Mesendoderm (in vitro differentiated cells): Measurements from ENCODE around the gene PLBD2.

Experiments used
- DNase-seq: peaks from one replicate; pipeline ENCODE4 v3.0.0; 2013
- H2AK5ac ChIP-seq: 2 replicates; pipeline ENCODE4 v1.6.1; 2013; ENCODE audit warnings: low read length, inconsistent platforms
- H2BK120ac ChIP-seq: 2 replicates; pipeline ENCODE4 v1.6.1; 2013; ENCODE audit warnings: low read depth, mild to moderate bottlenecking, low read length, moderate library complexity, mixed read lengths
- H2BK15ac ChIP-seq: replicated peaks from 2 replicates; pipeline ENCODE4 v1.6.1; 2013; ENCODE audit warnings: low read depth, mild to moderate bottlenecking, moderate library complexity
- H2BK5ac ChIP-seq: 2 replicates; pipeline ENCODE4 v1.6.1; 2013; ENCODE audit warnings: low read length, inconsistent platforms
- H3K18ac ChIP-seq: 2 replicates; pipeline ENCODE4 v1.6.1; 2013; ENCODE audit warnings: mild to moderate bottlenecking, low read length, mixed read lengths
- H3K23ac ChIP-seq: one replicate; pipeline ENCODE4 v1.6.1; 2013; ENCODE audit warnings: low read length
- H3K27ac ChIP-seq: 2 replicates; pipeline ENCODE4 v1.5.1; 2013; ENCODE audit warnings: low read depth, mild to moderate bottlenecking, inconsistent platforms, low read length, moderate library complexity
- H3K27me3 ChIP-seq: 2 replicates; pipeline ENCODE4 v1.6.1; 2013; ENCODE audit warnings: low read length, control low read depth, mild to moderate bottlenecking, inconsistent platforms; ENCODE audit not compliant: insufficient read depth, poor library complexity
- H3K36me3 ChIP-seq: 2 replicates; pipeline ENCODE4 v1.6.1; 2013; ENCODE audit warnings: low read length, inconsistent platforms; ENCODE audit not compliant: control insufficient read depth, insufficient read depth
- H3K4ac ChIP-seq: one replicate; pipeline ENCODE4 v1.6.1; 2013; ENCODE audit warnings: low read depth, mild to moderate bottlenecking, low read length, moderate library complexity
- H3K4me1 ChIP-seq: 2 replicates; pipeline ENCODE4 v1.6.1; 2013; ENCODE audit warnings: low read depth, low read length, inconsistent platforms; ENCODE audit not compliant: control insufficient read depth
- H3K4me2 ChIP-seq: 2 replicates; pipeline ENCODE4 v1.6.1; 2013; ENCODE audit warnings: low read length
- H3K4me3 ChIP-seq: 2 replicates; pipeline ENCODE4 v1.5.1; 2013; ENCODE audit warnings: mild to moderate bottlenecking, low read length
- H3K56ac ChIP-seq: one replicate; pipeline ENCODE4 v1.6.1; 2013; ENCODE audit warnings: low read length
- H3K79me1 ChIP-seq: 2 replicates; pipeline ENCODE4 v1.6.1; 2013; ENCODE audit warnings: low read length, inconsistent platforms
- H3K79me2 ChIP-seq: 2 replicates; pipeline ENCODE4 v1.6.1; 2013; ENCODE audit warnings: mild to moderate bottlenecking, low read length; ENCODE audit not compliant: control insufficient read depth, insufficient read depth
- H3K9ac ChIP-seq: 2 replicates; pipeline ENCODE4 v1.6.1; 2013; ENCODE audit warnings: low read length, inconsistent platforms
- H4K5ac ChIP-seq: one replicate; pipeline ENCODE4 v1.6.1; 2013; ENCODE audit warnings: low read length
- H4K8ac ChIP-seq: one replicate; pipeline ENCODE4 v1.6.1; 2013; ENCODE audit warnings: low read depth, mild to moderate bottlenecking, control low read depth, low read length, moderate library complexity
- WGBS: extraction: QIAGEN DNeasy Blood & Tissue Kit; methylation state at CpG from one replicate; pipeline ENCODE4 v1.1.7; 2013; ENCODE audit warnings: low lambda C conversion rate, missing lambda C conversion rate; ENCODE audit not compliant: insufficient coverage; ENCODE audit errors: extremely low coverage; 5-methylcytosine and 5-hydroxymethylcytosine counted together

PLBD2 gene

GRCh38 chr12:113373969-113374368 lies 15.6 kb downstream of the PLBD2 start:
- H3K79me2 ChIP-seq, result no peaks in the 10 kb centered on the region
- H3K56ac ChIP-seq, result no peak overlapping the region
- H4K5ac ChIP-seq, result no peak overlapping the region
- H3K9ac ChIP-seq, result no peak overlapping the region
- H2BK120ac ChIP-seq, result no peak overlapping the region
- H3K4ac ChIP-seq, result no peak overlapping the region
- H3K4me2 ChIP-seq, result no peak overlapping the region
- H4K8ac ChIP-seq, result no peak overlapping the region
- no peak overlapping the region for H2BK5ac ChIP-seq
- no peak overlapping the region for H3K4me3 ChIP-seq
- no peaks in the 10 kb centered on the region for H3K27me3 ChIP-seq
- no peak overlapping the region for H2AK5ac ChIP-seq
- H3K36me3 ChIP-seq, result no peaks in the 10 kb centered on the region
- H3K27ac ChIP-seq, result no peak overlapping the region
- DNase-seq, result no peak
- no CpG with 5 or more reads among the region's 3 CpGs for WGBS
- H3K23ac ChIP-seq, result no peak overlapping the region
- no peaks in the 10 kb centered on the region for H3K79me1 ChIP-seq
- no peaks in the 10 kb centered on the region for H3K4me1 ChIP-seq
- H3K18ac ChIP-seq, result no peak overlapping the region
- H2BK15ac ChIP-seq, result no peak overlapping the region

GRCh38 chr12:113374823-113375428 lies 16.5 kb downstream of the PLBD2 start:
- H3K18ac ChIP-seq, result no peak overlapping the region
- H3K4ac ChIP-seq, result no peak overlapping the region
- no peaks in the 10 kb centered on the region for H3K27me3 ChIP-seq
- H3K4me2 ChIP-seq, result no peak overlapping the region
- no peak overlapping the region for H4K5ac ChIP-seq
- H3K9ac ChIP-seq, result no peak overlapping the region
- no peak overlapping the region for H4K8ac ChIP-seq
- no peak overlapping the region for H3K27ac ChIP-seq
- no peak overlapping the region for H3K56ac ChIP-seq
- no peaks in the 10 kb centered on the region for H3K36me3 ChIP-seq
- no peaks in the 10 kb centered on the region for H3K79me2 ChIP-seq
- no peak overlapping the region for H2AK5ac ChIP-seq
- no peak overlapping the region for H2BK5ac ChIP-seq
- H3K4me3 ChIP-seq, result no peak overlapping the region
- H2BK120ac ChIP-seq, result no peak overlapping the region
- DNase-seq, result no peak
- H2BK15ac ChIP-seq, result no peak overlapping the region
- no peaks in the 10 kb centered on the region for H3K79me1 ChIP-seq
- no peaks in the 10 kb centered on the region for H3K4me1 ChIP-seq
- H3K23ac ChIP-seq, result no peak overlapping the region
- no CpG with 5 or more reads among the region's 4 CpGs for WGBS

- no peak overlapping the region for H2BK5ac ChIP-seq
- H3K23ac ChIP-seq, result no peak overlapping the region
- no peak for DNase-seq
- no peak overlapping the region for H3K4ac ChIP-seq
- no peak overlapping the region for H3K4me3 ChIP-seq
- H4K5ac ChIP-seq, result no peak overlapping the region
- H4K8ac ChIP-seq, result no peak overlapping the region
- no peaks in the 10 kb centered on the region for H3K79me1 ChIP-seq
- H2AK5ac ChIP-seq, result no peak overlapping the region
- WGBS, result no CpG with 5 or more reads among the region's 3 CpGs
- no peaks in the 10 kb centered on the region for H3K36me3 ChIP-seq
- no peak overlapping the region for H2BK120ac ChIP-seq
- H3K4me1 ChIP-seq, result no peaks in the 10 kb centered on the region
- H3K18ac ChIP-seq, result no peak overlapping the region
- no peak overlapping the region for H3K9ac ChIP-seq
- H2BK15ac ChIP-seq, result no peak overlapping the region
- H3K27me3 ChIP-seq, result no peaks in the 10 kb centered on the region
- H3K56ac ChIP-seq, result no peak overlapping the region
- H3K4me2 ChIP-seq, result no peak overlapping the region
- H3K27ac ChIP-seq, result no peak overlapping the region
- no peaks in the 10 kb centered on the region for H3K79me2 ChIP-seq
Observed at GRCh38 chr12:113378291-113378690, 19.9 kb downstream of the PLBD2 start.

GRCh38 chr12:113381220-113381619 lies 22.8 kb downstream of the PLBD2 start:
- Histone ChIP-seq H3K4ac (no peak overlapping the region), H2AK5ac (no peak overlapping the region), H2BK120ac (no peak overlapping the region), H3K36me3 (no peaks in the 10 kb centered on the region), H3K56ac (no peak overlapping the region), H3K4me2 (no peak overlapping the region), H3K27ac (no peak overlapping the region), H3K27me3 (no peaks in the 10 kb centered on the region), H4K8ac (no peak overlapping the region), H2BK15ac (no peak overlapping the region), H3K79me1 (no peaks in the 10 kb centered on the region), H4K5ac (no peak overlapping the region), H3K4me3 (no peak overlapping the region), H2BK5ac (no peak overlapping the region), H3K23ac (no peak overlapping the region), H3K18ac (no peak overlapping the region), H3K79me2 (no peaks in the 10 kb centered on the region), H3K9ac (no peak overlapping the region), H3K4me1 (no peaks in the 10 kb centered on the region)
- DNase-seq, result no peak
- no CpG with 5 or more reads among the region's 11 CpGs for WGBS

- Histone ChIP-seq H3K27ac (no peak overlapping the region), H3K79me1 (no peaks in the 10 kb centered on the region), H3K4ac (no peak overlapping the region), H3K27me3 (no peaks in the 10 kb centered on the region), H4K5ac (no peak overlapping the region), H4K8ac (no peak overlapping the region), H2AK5ac (no peak overlapping the region), H3K18ac (no peak overlapping the region), H2BK120ac (no peak overlapping the region), H3K4me2 (no peak overlapping the region), H3K23ac (no peak overlapping the region), H3K4me3 (no peak overlapping the region), H2BK15ac (no peak overlapping the region), H3K9ac (no peak overlapping the region), H3K56ac (no peak overlapping the region), H3K36me3 (no peaks in the 10 kb centered on the region), H3K4me1 (no peaks in the 10 kb centered on the region), H2BK5ac (no peak overlapping the region), H3K79me2 (no peaks in the 10 kb centered on the region)
- DNase-seq, result no peak
- no CpG with 5 or more reads among the region's 4 CpGs for WGBS
Observed at GRCh38 chr12:113382206-113382605, 23.8 kb downstream of the PLBD2 start.

DNA sequence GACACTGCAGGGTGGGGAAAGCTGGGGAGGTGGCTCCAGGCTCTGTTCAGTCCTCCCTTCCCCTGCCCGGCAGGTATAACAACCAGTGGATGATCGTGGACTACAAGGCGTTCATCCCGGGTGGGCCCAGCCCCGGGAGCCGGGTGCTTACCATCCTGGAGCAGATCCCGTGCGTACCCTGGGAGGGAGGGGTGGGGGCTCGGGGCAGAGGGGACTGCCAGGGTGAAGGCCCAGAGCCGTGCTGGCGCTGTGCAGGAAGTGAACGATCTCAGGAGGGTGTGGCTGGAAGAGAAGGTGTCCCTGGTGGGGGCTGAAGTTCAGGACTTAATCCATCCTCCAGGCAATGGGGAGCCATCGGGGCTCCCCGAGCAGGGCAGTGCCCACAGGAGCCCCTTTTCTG lies 26.4 kb downstream of the PLBD2 start:
- H3K9ac ChIP-seq, result no peak overlapping the region
- H3K4me2 ChIP-seq, result no peak overlapping the region
- no peak overlapping the region for H2BK15ac ChIP-seq
- no peak overlapping the region for H3K4ac ChIP-seq
- no peak overlapping the region for H3K4me3 ChIP-seq
- H3K27ac ChIP-seq, result no peak overlapping the region
- WGBS, result no CpG with 5 or more reads among the region's 14 CpGs
- no peak overlapping the region for H4K8ac ChIP-seq
- H3K23ac ChIP-seq, result no peak overlapping the region
- H2BK120ac ChIP-seq, result no peak overlapping the region
- H2AK5ac ChIP-seq, result no peak overlapping the region
- no peak for DNase-seq
- no peaks in the 10 kb centered on the region for H3K4me1 ChIP-seq
- H3K79me1 ChIP-seq, result no peaks in the 10 kb centered on the region
- no peaks in the 10 kb centered on the region for H3K79me2 ChIP-seq
- H2BK5ac ChIP-seq, result no peak overlapping the region
- no peaks in the 10 kb centered on the region for H3K27me3 ChIP-seq
- H3K56ac ChIP-seq, result no peak overlapping the region
- H3K36me3 ChIP-seq, result no peaks in the 10 kb centered on the region
- H4K5ac ChIP-seq, result no peak overlapping the region
- no peak overlapping the region for H3K18ac ChIP-seq
